Measurements from ENCODE around the gene PRR3.

PRR3 gene

GRCh38 chr6:30571762-30572082 lies 14.6 kb downstream of the PRR3 start:
- DNase-seq (ENCODE audit: low read depth) = no peak

- no peak for DNase-seq (ENCODE audit: low read depth)
Observed at GRCh38 chr6:30572148-30572547, 15.1 kb downstream of the PRR3 start.

- no peak for DNase-seq (ENCODE audit: low read depth)
Observed at GRCh38 chr6:30573113-30573512, 16.0 kb downstream of the PRR3 start.

- DNase-seq (ENCODE audit: low read depth) = no peak
Observed at GRCh38 chr6:30578051-30578450, 21.0 kb downstream of the PRR3 start.

- no peak for DNase-seq (ENCODE audit: low read depth)
Observed at GRCh38 chr6:30583921-30584320, 26.8 kb downstream of the PRR3 start.

GRCh38 chr6:30589754-30590358 lies 32.8 kb downstream of the PRR3 start:
- no peak for DNase-seq (ENCODE audit: low read depth)

- no peak for DNase-seq (ENCODE audit: low read depth)
Observed at GRCh38 chr6:30590509-30590908, 33.4 kb downstream of the PRR3 start.

GRCh38 chr6:30591008-30591407 lies 33.9 kb downstream of the PRR3 start:
- no peak for DNase-seq (ENCODE audit: low read depth)

- DNase-seq (ENCODE audit: low read depth) = no peak
Observed at GRCh38 chr6:30592287-30592686, 35.2 kb downstream of the PRR3 start.

- peak; percentile 63 for DNase-seq (ENCODE audit: low read depth)
Observed at GRCh38 chr6:30597315-30598144, 40.4 kb downstream of the PRR3 start.

- no peak for DNase-seq (ENCODE audit: low read depth)
Observed at GRCh38 chr6:30598912-30599624, 42.0 kb downstream of the PRR3 start.

- DNase-seq (ENCODE audit: low read depth) = no peak
Observed at GRCh38 chr6:30599625-30600324, 42.7 kb downstream of the PRR3 start.

- no peak for DNase-seq (ENCODE audit: low read depth)
Observed at GRCh38 chr6:30600451-30600961, 43.4 kb downstream of the PRR3 start.

- DNase-seq (ENCODE audit: low read depth) = no peak
Observed at GRCh38 chr6:30601436-30601814, 44.3 kb downstream of the PRR3 start.

GRCh38 chr6:30601815-30602641 lies 44.9 kb downstream of the PRR3 start:
- DNase-seq (ENCODE audit: low read depth) = no peak

GRCh38 chr6:30603961-30604360 lies 46.9 kb downstream of the PRR3 start:
- no peak for DNase-seq (ENCODE audit: low read depth)

- DNase-seq (ENCODE audit: low read depth) = no peak
Observed at GRCh38 chr6:30610065-30610464, 53.0 kb downstream of the PRR3 start.

GRCh38 chr6:30611150-30611855 lies 54.2 kb downstream of the PRR3 start:
- DNase-seq (ENCODE audit: low read depth) = no peak

GRCh38 chr6:30611856-30612194 lies 54.7 kb downstream of the PRR3 start:
- DNase-seq (ENCODE audit: low read depth) = no peak

- no peak for DNase-seq (ENCODE audit: low read depth)
Observed at GRCh38 chr6:30612213-30612612, 55.1 kb downstream of the PRR3 start.

- peak; percentile 14 for DNase-seq (ENCODE audit: low read depth)
Observed at GRCh38 chr6:30612687-30613248, 55.7 kb downstream of the PRR3 start.
